GM12872 (cell line): Measurements from ENCODE around the gene ANLN.

Source experiments
- CTCF ChIP-seq: IDR thresholded peaks from 3 replicates; pipeline ENCODE4 v1.5.1; 2011; ENCODE audit warnings: low read depth, mild to moderate bottlenecking, low read length, moderate library complexity; ENCODE audit not compliant: insufficient read depth

Gene ANLN

GRCh38 chr7:36420307-36420706, 30.6 kb downstream of the ANLN start:
- TF ChIP-seq CTCF = no peak

GRCh38 chr7:36422072-36422471, 32.4 kb downstream of the ANLN start:
- TF ChIP-seq CTCF = no peak

- no peak for TF ChIP-seq CTCF
Measured at GRCh38 chr7:36423633-36424032, 34.0 kb downstream of the ANLN start.

DNA sequence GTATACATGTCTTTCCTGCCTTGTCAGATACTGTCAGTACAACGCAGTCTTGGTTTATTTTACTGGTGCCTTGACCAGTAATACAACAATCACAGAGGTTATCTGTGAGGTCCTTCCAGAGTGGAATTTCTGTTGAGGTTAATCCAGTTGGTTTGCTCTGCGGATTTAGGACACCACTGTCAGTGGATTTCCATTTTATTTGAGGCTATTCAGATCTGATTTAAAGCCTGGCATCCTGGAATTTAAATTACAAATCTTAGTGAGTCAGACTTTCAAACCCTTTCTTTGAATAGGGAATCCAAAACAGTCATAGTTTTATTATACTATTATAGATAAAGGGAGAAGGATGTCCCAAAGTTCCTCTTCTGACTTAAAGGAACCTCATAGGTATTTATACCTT, 40.5 kb downstream of the ANLN start:
- TF ChIP-seq CTCF = no peak

DNA sequence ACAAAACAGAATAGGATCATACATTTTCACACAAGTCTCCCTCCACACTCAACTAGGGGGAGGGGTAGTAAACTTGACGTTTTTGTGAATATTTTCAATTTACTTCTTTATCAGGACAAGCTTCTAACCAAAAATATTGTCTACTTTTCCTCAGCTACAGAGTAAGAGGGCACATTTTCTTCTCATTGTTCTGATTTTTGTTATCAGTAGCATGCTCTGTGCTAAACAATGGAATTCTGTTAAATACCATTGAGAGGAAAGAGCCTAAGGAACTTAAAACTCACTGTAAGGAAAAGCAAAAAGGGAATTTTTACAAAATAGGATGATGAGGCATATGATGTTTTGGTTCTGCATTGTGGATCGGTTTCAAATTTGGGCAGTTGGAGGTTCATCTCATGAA, 41.2 kb downstream of the ANLN start:
- TF ChIP-seq CTCF = no peak

DNA sequence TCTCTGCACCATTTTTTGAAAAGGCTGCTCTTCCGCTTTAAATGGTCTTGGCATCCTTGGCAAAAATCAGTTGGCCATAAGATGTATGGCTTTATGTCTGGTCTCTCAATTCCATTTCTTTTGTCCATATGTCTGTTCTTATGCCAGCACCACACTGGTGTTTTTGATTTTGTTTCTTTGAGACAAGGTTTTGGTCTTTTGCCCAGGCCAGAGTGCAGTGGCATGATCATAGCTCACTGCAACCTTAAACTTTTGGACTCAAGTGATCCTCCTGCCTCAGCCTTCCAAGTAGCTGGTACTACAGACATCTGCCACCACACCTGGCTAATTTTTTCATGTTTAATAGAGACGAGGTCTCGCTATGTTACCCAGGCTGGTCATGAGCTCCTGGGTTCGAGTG, 48.5 kb downstream of the ANLN start:
- TF ChIP-seq CTCF = no peak

GRCh38 chr7:36439624-36440023, 50.0 kb downstream of the ANLN start:
- TF ChIP-seq CTCF = no peak

- peak; percentile 30; the same call in 2 of the 3 replicates for TF ChIP-seq CTCF
Measured at GRCh38 chr7:36440880-36441279, 51.2 kb downstream of the ANLN start.
